HUDEP-2 (cell line): ENCODE measurements around the gene MN1.

Experiments
- DNase-seq, 76 experiments: peaks; one replicate each; lab custom pipeline; 2025; ENCODE audit not compliant: unreplicated experiment in 76 of 76; lab: John Stamatoyannopoulos, UW

Gene MN1

DNA sequence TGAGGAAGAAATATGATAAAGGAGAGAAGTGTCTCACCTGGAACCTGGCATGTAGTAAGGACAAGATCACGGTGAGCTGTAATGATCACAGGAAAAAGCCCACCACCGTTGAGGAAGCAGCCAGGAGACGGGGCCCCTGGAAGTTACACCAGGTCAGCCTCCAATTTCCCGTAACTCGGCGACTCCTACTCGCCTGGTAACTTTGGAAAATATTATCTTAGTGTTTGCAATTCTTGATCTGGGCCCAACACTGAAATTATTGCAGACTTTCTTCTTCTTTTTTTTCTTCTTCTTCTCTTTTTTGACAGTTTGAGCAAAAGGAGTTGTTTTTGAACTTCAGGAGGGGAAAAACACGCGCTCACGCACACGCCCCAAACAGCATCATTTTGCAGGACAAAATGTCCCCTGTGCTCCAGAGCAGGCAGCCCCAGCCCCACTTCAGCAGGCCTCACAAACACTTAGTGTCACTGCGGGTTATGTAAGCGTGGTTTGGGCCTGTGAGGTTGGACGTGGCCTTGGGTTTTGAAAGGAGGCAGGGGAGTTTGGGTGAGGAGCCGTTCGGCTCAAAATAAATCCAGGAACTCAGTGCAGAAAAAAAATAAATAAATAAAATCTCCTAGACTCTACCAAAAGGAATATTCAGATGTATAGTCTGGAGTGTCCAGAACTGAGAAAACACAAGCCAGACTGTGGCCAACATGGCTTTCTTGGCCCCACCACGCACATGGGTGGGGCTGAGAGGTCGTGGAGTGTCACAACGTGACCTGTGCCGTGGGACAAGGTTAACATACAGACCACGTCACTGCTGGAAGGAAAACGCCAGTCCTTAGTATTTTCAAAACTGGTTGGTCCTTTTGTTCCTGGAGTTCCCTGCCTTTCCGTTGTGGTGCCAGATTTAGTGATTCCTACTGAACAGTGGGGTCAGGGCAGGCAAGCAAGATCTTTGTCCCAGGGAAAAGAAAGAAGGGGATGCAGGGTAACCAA, 26.3 kb upstream of the MN1 start:
- DNase-seq = no peak

DNA sequence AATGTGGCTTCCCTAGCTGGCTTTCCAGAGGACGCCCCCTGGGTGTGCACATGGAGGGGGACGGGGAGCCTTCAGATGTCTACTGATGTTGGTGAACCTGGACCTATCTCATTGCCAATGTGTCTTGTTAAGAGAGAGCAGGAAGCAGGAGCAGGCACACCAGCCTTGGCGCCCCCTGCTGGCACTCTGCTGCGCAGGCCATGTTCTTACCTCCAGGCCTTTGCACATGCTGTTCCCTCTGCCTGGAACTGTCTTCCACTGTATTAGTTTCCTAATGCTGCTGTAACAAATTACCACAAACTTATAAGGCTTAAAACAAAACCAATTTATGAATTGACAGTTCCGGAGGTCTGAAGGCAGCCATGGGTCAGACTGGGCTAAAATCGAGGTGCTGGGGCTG, 23.6 kb upstream of the MN1 start:
- DNase-seq = peak in 17 of 76 experiments; percentile 2 to 33 (median 7)

DNA sequence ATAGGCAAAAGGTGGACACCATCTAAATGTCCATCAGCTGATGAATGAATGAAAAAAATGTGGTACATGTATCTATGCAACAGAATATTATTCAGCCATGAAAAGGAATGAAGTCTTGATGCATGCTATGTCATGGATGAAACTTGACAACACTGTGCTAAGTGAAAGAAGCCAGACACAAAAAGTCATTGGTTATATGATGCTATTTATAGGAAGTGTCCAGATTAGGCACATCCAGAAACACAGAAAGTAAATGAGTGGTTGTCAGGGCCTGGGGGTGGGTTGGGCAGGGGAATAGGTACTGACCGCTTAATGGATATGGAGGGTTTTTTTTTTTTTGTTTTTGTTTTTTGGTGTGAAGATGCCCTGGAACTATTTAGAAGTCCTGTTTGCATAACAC, 21.7 kb upstream of the MN1 start:
- no peak for DNase-seq

DNA sequence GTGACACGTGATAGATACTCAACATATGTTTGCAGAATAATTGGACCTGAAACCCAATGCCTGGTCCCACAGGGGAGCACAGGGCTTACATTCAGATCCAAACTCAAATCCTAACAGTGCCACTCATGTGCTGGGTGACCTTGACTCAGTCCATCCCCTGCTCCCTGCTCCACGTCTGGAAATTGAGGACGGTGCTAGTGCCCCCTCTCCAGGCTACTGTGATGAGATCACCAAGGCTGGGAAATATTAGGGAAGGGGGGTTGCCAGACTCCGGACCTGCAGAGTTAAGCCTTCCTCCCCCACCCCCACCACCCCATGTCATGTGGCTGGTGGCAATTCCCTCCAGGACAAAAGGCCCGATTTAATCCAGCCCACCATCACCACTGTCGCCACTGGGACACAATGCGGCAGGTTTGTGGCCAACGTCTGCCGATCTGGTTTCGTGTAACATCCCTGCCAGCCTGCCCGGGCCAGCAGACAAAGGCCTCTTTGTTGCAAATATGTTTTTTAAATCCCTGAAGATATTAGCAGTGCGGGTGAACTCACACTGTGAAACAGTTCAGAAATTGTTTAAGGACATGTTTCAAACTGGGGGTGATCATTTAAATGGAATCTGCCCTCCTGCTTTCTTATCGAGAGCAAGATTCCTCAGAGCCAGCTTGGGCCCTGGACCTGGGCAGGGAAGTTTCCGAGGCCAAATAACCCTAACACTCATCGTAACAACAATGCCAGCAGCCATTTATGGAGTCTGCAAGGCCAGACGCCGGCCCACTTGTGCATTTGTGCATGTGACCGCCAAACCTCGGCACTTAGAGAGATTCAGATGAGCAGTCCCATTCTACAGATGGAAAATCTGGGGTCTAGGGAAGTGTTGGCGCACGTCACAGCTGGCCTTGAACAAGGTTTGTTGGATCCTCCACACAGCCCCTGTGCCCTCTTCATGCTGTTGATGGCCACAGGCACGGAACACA, 19.6 kb upstream of the MN1 start:
- DNase-seq = no peak

DNA sequence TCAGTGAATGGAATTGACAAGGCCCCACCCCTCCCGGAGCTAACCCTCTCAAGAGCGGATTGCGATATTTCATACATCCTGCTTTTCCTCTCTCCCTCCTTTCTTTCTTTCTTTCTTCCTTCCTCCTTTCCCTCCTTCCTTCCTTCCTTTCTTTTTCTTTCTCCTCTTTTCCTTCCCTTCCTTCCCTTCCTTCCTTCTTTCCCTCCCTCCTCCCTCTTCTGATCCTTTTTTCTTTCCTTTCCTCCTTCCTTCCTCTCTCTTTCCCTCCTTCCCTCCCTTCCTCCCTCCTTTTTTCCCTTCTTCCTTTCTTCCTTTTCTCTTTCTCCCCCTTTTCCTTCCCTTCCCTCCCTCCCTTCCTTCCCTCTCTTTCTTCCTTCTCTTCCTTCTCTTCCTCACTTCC, 15.0 kb upstream of the MN1 start:
- no peak for DNase-seq

DNA sequence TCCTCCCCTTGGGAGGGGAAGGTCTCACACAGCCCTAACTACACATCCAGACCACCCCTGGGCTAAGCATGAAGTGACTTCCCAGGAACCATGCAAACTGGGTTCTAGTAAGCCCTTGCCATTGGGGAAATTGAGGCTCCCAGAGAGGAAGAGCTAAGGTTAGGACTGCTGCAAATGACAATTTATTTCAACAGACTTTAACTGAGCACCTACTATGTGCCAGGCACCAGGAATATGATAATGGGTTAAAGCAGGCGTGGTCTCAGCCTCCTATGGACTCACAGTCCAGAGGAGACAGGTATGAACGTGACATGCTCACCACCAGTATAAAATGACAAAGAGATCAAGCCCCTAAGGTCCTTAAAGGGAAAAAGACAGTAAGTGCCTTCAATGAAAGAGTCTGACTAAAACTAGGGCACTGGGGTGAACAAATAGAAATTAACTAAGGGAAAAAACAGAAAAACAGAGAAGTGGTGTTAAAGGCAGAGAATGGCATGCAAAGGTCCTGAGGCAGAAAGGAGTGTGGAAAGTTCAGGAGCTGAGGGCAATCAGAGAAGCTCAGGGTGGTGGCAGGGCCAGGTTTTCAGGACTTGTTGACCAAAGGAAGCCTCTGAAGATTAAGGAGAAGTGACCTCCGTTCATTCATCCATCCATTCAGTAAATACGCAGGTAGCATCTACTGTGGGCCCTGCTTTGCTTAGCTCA, 14.4 kb upstream of the MN1 start:
- DNase-seq = no peak

DNA sequence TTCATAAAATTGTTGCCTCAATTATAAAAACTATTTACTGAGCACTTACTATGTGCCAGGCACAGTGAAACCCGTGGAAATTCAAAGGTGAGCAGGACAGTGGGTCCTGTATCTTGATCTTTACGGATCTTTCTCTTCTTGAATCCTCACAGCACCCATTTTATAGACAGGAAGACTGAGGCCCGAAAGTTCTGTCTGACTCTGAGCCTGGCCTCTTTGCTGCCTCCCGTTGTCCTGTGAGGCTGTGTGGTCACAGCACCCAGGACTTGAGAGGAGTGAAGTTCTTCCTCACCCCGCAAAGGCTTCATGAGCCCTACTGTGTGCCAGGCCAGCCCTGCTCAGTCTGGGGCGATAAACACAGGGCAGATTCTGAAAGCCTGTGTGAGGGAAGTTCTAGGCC, 13.4 kb upstream of the MN1 start:
- DNase-seq = no peak

DNA sequence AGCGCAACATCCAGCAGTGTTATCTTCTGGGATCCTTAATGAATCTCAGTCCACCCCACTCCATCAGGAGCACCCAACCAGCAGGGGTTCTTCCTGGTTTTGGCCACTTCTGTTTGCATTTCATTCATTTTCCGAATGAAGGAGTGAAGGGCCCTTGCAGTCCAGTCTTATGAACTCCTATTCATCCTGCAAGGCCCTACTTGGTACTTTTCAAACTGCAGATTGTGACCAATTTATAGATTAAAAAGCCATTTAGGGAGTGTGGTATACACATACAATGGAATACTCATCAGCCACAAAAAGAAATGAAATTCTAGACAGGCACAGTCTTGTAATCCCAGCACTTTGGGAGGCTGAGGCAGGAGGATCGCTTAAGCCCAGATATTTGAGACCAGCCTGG, 10.2 kb upstream of the MN1 start:
- no peak for DNase-seq

DNA sequence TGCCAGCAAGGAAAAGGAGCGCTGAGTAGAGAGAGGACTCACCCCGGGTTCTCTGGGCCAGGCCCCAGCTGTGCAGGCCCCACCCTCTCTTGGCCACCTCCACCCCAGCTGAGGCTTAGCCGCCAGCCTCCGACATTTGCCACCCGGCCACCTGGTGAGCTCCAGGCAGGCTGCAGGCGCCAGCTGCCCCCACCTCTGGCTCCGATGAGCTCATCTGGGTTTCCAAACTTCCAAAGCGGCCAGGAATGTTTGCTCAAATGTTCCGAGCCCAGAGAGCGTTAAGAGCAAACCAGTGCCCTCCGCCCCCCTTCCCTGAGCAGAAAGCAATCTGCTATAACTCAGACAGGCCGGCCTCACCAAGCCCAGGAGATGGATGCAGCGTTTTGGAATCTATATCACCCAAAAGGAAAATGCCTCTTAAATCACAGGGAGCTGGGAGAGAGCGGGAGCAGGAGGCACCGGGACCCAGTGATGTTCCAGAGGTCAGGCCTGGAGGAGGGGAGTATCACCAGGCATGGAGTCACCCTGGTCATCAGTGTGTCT, 9.1 kb upstream of the MN1 start:
- no peak for DNase-seq

DNA sequence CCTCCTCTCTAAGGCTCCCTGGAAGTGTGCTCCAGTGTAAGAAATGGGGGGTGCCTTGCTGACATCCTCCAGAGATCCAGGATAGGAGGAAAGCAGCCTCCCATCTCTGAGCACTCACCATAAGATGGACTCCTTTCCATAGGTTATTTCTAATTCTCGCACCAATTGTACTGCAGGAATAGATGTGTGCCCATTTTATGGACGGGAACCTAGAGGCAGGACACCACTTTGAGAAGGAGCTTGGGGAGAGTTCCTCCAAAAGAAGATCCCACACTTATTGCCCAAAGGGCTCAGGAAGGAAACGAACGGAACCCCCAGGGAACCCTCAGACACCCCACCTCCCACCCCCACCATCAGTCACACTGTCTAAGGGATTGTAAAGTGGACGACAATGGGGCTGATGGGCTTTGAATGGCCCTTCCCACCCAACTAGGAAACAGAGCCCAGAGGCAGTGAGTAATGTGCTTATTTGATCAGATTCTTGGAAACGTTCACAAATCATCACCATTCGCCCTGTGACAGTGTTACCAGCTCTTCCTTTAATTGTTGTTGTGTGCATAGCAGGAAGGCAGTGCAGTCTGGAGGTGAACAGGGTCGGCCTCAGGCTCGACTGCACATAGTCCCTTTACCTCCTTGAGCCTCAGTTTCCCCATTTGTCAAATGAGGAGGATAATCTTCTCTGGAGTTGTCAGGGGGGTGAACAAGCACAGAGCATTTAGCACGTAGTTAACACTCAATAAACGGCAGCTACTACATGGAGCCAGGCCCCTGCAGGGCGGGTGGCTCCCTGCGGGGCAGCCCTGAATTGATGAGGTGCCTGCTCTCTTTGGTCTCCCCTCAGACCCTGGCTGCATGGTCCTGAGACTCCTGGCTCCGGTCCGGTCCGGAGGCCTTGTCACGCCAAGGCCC, 8.4 kb upstream of the MN1 start:
- DNase-seq = no peak

DNA sequence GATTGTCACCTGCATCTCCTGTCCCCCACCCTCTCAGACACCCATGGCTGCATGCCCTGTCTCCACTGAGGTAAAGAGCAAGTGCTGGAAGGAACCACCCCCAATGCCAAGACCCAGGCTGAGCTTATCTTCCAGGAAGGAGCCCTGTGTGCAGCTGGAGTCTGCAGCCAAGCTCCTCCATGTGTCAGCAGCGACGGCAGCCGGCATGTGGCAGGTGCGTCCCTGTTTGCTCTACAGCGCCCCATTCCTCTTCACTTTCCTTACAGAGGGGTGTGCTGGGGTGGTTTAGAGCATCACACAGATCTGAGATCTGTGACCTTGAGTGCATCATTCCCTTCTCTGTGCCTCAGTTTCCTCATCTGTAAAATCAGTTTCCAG, 7.7 kb upstream of the MN1 start:
- no peak for DNase-seq

DNA sequence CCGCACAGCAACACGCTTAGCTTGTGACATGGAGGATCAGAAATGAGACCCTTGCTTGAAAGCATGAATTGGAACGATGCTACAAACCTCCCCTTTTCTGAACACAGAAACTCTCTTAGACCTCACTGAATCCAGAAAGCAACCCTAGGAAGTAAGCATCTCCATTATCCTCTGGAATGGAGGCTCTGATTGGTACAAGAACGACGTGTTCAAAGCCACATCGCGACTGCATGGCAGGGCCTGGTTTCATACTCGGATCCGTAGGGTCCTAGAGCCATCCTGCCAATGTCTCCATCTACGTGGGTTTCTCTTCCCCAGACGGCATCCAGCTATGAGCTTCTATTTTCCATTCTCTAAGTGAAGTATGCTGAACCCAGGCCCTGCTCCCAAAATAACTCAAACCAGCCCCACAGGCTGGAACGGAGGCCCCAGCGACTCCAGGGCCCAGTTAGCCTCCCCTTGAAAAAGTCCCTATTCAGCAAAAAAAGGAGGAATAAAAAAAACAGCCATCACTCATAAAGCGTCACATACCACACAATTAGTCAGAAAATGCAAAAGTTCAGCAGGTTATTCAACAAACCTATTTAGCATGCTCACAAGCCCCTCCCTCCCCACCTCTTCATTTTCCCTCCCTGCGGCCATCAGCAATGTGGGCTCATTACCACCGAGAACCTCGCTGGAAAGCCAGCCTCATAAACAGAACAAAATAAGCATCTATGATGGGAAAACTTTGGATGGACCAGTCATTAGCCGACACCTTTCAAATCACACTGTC, 7.1 kb upstream of the MN1 start:
- no peak for DNase-seq

DNA sequence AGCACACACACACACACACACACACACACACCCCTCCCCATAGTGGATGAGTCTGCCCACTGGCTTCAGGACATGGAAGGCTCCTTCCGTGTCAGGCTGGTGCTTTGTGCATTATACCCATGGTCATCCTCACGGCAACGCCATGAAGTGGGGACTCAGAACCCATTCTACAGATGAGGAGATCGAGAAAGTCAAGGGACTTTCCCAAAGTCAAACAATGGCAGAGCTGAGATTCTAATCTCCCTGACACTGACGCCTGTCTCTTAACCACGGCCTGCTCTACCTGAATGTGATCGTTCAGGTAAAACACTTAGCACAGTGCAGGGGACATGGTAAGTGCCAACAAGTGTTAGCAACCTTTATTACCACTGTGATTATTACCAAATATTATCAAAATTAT, 4.3 kb upstream of the MN1 start:
- no peak for DNase-seq

DNA sequence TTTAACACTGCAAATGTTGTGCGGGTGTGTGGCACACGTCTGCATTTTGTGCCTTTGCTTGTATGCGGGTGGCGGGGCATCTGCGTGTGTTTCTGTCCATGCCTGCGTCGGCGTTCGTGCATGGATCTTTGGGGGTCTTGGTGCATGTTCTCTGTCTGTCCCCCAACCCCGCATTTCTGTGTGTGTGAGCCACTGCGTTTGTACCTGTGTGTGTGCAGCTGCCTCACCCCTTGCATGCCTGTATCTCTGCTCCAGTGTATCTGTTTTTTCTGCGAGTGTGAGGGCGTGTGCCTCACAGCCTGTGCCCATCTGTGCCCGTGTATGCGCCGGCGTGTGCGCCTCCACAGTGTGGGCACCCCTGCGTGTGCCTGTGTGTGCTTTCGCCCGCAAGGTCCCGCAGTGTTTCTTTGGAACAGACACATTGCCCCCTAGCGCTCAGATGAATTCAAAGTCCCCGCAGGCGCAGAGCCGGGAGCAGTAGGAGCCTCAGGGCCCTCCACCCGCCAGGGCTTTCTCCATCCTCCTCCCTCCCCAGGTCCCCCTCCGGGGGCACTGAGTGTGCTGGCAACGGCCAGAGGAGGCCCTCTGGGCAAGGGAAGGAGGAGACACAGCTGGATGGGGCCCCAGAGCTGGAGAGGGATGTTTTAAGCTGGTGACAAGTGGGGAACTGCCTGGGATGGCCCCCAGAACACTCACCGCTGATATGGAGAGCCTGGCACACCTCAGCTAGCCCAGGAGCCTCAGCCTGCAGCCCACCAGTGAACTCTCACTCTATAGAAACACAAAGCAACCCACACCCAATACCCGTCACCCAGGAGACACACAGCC, 3.1 kb upstream of the MN1 start:
- DNase-seq = peak in 48 of 76 experiments; percentile 5 to 56 (median 23)

DNA sequence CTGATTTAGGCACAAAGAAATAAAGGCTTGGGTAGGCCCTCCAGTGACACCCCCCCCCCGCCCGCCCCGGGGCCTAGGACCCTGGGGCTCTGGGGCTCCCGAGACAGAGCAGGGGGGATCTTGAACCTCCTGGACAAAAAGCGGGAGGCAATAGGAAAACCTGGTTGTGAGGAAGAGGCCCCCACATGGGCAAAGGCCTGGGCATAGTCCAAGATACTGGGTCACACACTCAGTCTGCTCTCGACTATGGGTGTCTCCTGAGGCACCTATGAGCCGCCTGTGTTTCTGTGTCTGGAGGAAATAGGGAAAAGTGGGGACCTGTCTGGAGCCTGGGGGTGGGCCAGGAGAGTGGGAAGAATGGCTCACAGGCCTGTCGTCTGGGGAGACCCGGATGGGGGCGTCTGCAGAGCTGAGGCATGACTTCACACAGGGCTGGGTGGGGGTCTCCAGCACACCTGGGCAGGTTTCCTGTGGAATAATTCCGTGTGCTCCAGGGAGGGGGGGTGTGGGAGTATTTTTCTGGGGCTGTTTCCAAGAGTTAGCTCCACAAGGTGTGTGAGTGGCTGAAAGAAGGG, 2.4 kb upstream of the MN1 start:
- no peak for DNase-seq

DNA sequence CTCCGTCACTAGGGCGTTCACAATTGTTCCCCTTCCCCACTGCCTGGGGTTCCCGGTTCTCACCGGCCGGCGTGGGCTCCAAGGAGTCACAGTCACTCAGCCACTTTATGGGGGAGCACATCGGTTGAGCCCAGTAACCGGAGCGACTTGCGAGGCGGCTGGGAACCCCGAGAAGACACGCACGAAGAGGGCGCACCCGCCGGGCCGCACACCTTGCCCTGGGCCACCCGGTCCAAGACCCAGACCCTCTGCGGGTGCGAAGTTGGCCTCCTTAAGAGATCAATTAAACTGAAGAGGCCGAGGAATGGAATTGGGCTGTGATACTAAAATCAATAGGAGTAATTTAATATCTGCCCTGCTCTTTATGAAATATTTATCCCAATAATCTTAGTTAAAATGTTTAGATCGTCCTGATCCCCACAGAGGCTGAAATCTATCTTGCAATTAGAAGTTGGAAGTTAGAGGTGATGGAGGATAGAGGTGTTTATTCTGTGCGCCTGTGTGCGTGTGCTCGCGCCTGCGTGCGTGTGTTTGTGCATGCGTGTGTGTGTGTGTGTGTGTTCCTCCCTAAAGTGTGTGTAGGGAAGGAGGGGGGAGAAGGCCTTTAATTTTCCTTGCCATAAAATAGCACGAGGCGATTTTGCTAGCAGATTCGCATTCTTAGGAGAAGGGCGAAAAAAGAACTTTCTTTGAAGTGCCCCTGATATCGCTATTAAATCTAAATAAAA, 954 bp upstream of the MN1 start:
- DNase-seq = no peak

DNA sequence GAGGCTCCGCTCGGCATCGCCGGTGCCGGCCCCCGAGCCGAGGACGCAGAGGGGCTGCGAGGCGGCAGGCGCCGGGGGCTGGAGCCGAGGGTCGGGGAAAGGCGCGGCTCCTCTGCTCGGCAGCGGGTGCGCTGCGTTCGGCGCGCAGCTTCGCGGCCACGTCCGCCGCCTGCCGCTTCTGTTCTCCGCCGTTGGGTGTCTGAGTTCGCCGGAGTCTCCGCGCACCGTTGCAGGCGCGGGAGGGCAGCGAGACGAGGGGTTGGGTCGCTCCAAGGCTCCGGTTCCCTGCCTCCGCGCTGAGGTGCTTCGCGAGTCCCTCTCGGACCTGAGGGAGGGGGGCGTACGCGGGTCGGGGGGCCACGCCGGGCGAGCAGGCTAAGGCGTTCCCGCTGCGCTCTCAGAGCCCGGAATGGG, 347 bp downstream of the MN1 start:
- DNase-seq = no peak
